GM12878 (cell line): Measurements from ENCODE around the gene TBXA2R. TPM values are rescaled to one million over a fixed set of nuclear protein-coding genes. Genes with fewer than 3 reads are reported as not detected.

ENCODE experiments used
- ATAC-seq: fragments of 200-7000 bp; cut with Tn5 transposase; 3 replicates; pipeline ENCODE4 v1.9.1; 2020; ENCODE audit warnings: mild to moderate bottlenecking, moderate library complexity
- BruUV-seq: library from RNA; stranded (reverse); fragments of 400-500 nt; replicated peaks from 2 replicates; lab custom pipeline; 2021; lab: Mats Ljungman, UMichigan
- CTCF ChIA-PET: fragments of 300-600 bp; sonication (Branson Sonifier 250); formaldehyde crosslinking; extraction: SDS; loops from one replicate; lab custom pipeline; 2021; ENCODE audit warnings: inconsistent platforms; lab: Yijun Ruan, JAX
- POLR2A ChIA-PET: fragments of 350-600 bp; formaldehyde crosslinking; extraction: SDS; loops from one replicate; lab custom pipeline; 2021; ENCODE audit warnings: inconsistent platforms; lab: Charles Lee
- RAD21 ChIA-PET: fragments of 300-600 bp; sonication (Branson Sonifier 250); formaldehyde crosslinking; loops from one replicate; lab custom pipeline; 2023; ENCODE audit warnings: antibody characterized with exemption; ENCODE audit not compliant: unreplicated experiment; lab: Charles Lee
- SMC1A ChIA-PET: fragments of 300-600 bp; sonication (Branson Sonifier 250); formaldehyde crosslinking; loops from one replicate; lab custom pipeline; 2023; ENCODE audit not compliant: unreplicated experiment, uncharacterized antibody; lab: Charles Lee
- DNase-seq: peaks from one replicate; pipeline ENCODE4 v3.0.0-alpha.2; 2011; ENCODE audit warnings: low read depth, low spot score
- FAIRE-seq: peaks from 3 replicates; lab custom pipeline; 2011; peaks lifted over from hg19 to GRCh38; lab: Jason Lieb, UNC
- H2AFZ ChIP-seq: 2 replicates; pipeline ENCODE4 v1.6.0; 2011; ENCODE audit warnings: low read depth, low read length, control low read depth; ENCODE audit not compliant: control insufficient read depth
- H3K27ac ChIP-seq: 2 replicates; pipeline ENCODE4 v1.5.1; 2011; ENCODE audit warnings: control low read depth; ENCODE audit not compliant: control insufficient read depth, insufficient read depth
- H3K27me3 ChIP-seq, 2 experiments: replicated peaks in 1 of 2; 2 replicates each; pipeline versions ENCODE4 v1.6.0 to v1.6.1; 2011; ENCODE audit warnings: low read length in 1 of 2; ENCODE audit not compliant: control insufficient read depth in 2 of 2, insufficient read depth in 2 of 2
- H3K36me3 ChIP-seq, 2 experiments: 2 replicates each; pipeline ENCODE4 v1.5.1; 2011; ENCODE audit warnings: low read length in 1 of 2; ENCODE audit not compliant: control insufficient read depth in 2 of 2, insufficient read depth in 2 of 2
- H3K4me1 ChIP-seq: 2 replicates; pipeline ENCODE4 v1.6.1; 2011; ENCODE audit warnings: mild to moderate bottlenecking, low read length, moderate library complexity, mixed read lengths; ENCODE audit not compliant: control insufficient read depth, insufficient read depth
- H3K4me2 ChIP-seq: 2 replicates; pipeline ENCODE4 v1.6.0; 2011; ENCODE audit warnings: control low read depth; ENCODE audit not compliant: control insufficient read depth, insufficient read depth
- H3K4me3 ChIP-seq: fragments of 200-600 bp; sonication (generic); 2 replicates; pipeline ENCODE4 v1.5.1; 2016
- H3K79me2 ChIP-seq: 2 replicates; pipeline ENCODE4 v1.6.0; 2011; ENCODE audit warnings: low read length; ENCODE audit not compliant: control insufficient read depth, insufficient read depth
- H3K9ac ChIP-seq: 2 replicates; pipeline ENCODE4 v1.8.0; 2011; ENCODE audit warnings: low read length, control low read depth, mixed read lengths; ENCODE audit not compliant: control insufficient read depth, insufficient read depth
- H3K9me3 ChIP-seq: replicated peaks from 3 replicates; pipeline ENCODE4 v1.5.1; 2011; ENCODE audit warnings: mild to moderate bottlenecking, low read length; ENCODE audit not compliant: control insufficient read depth, insufficient read depth
- H4K20me1 ChIP-seq: 2 replicates; pipeline ENCODE4 v1.6.0; 2011; ENCODE audit not compliant: control insufficient read depth, insufficient read depth
- CREB1 ChIP-seq: IDR thresholded peaks from 2 replicates; pipeline ENCODE4 v1.6.1; 2012; ENCODE audit warnings: low read depth, mild to moderate bottlenecking, inconsistent platforms
- FOXM1 ChIP-seq: IDR thresholded peaks from 2 replicates; pipeline ENCODE4 v1.6.1; 2012; ENCODE audit warnings: low read depth, mild to moderate bottlenecking, inconsistent platforms, low read length, moderate library complexity
- MYB ChIP-seq: fragments of 150-350 bp; IDR thresholded peaks from 2 replicates; pipeline ENCODE4 v1.6.1; 2014; ENCODE audit warnings: mild to moderate bottlenecking, low read depth, low read length, borderline replicate concordance
- SIN3A ChIP-seq: IDR thresholded peaks from 2 replicates; pipeline ENCODE4 v1.6.1; 2012; ENCODE audit warnings: low read depth, low read length, improper control_type of control experiment
- ZNF274 ChIP-seq: IDR thresholded peaks from one replicate; pipeline ENCODE4 v1.8.0; 2011; ENCODE audit not compliant: insufficient read length, insufficient read depth
- ZNF687 ChIP-seq: fragments of 450-650 bp; IDR thresholded peaks from 2 replicates; pipeline ENCODE4 v1.6.1; 2017; ENCODE audit warnings: mild to moderate bottlenecking, moderate library complexity
- WGBS: methylation state at CpG from one replicate; pipeline ENCODE4 v1.1.6; 2016; ENCODE audit warnings: low lambda C conversion rate; ENCODE audit not compliant: insufficient replicate concordance, insufficient coverage; ENCODE audit errors: missing lambda C conversion rate; 5-methylcytosine and 5-hydroxymethylcytosine counted together
- in situ Hi-C: fragments of 300-500 bp; cut with MboI; formaldehyde crosslinking; loops from 9 replicates; pipeline ENCODE4 v1.14.3; 2018; ENCODE audit warnings: mixed read lengths
- intact Hi-C: fragments of 100-400 bp; cut with micrococcal nuclease; formaldehyde crosslinking; loops from one replicate; pipeline ENCODE4 v1.14.2; 2022; ENCODE audit not compliant: unreplicated experiment
- polyA plus RNA-seq, 11 experiments: library from polyadenylated mRNA; depleted of rRNA in 4 of 11; unstranded in 6 of 11; stranded (reverse) in 5 of 11; fragments of >200 nt; fragmentation: Nextera tagmentation in 4 of 11; fragmentation: Illumina TruSeq in 1 of 11; extraction: Ambion mirVana in 4 of 11; extraction: Trizol in 1 of 11; gene quantifications; 1 replicate in 1 of 11; 2 replicates in 10 of 11; pipeline versions ENCODE4 v1.2.1 to v1.2.3, GENCODE V29; 2011 to 2016; ENCODE audit warnings: inconsistent platforms in 2 of 11, missing spikeins in 2 of 11, low read depth in 1 of 11
- total RNA-seq, 4 experiments: library from RNA; depleted of rRNA in 3 of 4; stranded (reverse); fragments of >200 nt in 3 of 4; fragmentation: Illumina TruSeq in 1 of 4; extraction: Trizol in 1 of 4; gene quantifications; 2 replicates each; pipeline versions ENCODE4 v1.2.1 to v1.2.3, GENCODE V29; 2013 to 2021

The TBXA2R gene
- total and polyA plus RNA-seq, 10 of the 15 experiments (the other 5 are each of a cell fraction or from before 2014, with no cell fraction given): 0.03 TPM; not detected in 8

GRCh38 chr19:3549816-3550215, 56.9 kb downstream of the TBXA2R start (continued):
- no peak for TF ChIP-seq ZNF687
- TF ChIP-seq CREB1: no peak

- no TSS peak for BruUV-seq
- H3K9ac ChIP-seq: no peak overlapping the region
- H3K27ac ChIP-seq: no peak overlapping the region
- DNase-seq (no peak), ATAC-seq (no peak)
- H3K36me3 ChIP-seq: peaks cover 2 to 9% of the 10 kb centered on the region in 2 experiments; a peak in 3 of 4 replicates
- no peak overlapping the region for H2AFZ ChIP-seq
- H4K20me1 ChIP-seq: no peaks in the 10 kb centered on the region
- no peak overlapping the region for H3K4me2 ChIP-seq
- ChIA-PET POLR2A (interaction anchor here (0.6 to 1.1 kb wide), 2 partner anchors 8 to 111 kb away, joined by 3 to 4 read pairs; partner anchors contain the start of gene MFSD12), RAD21 (no interaction called here), SMC1A (no interaction called here)
- H3K27me3 ChIP-seq: no peaks in the 10 kb centered on the region
- intact Hi-C loops: loop anchor here (5.0 kb wide), 1 partner anchor 159 kb away; the partner anchor contains the start of gene TJP3
- peaks cover 8% of the 10 kb centered on the region for H3K79me2 ChIP-seq
- no peaks in the 10 kb centered on the region for H3K9me3 ChIP-seq
- no peak overlapping the region for H3K4me3 ChIP-seq
- H3K4me1 ChIP-seq: peaks cover 10% of the 10 kb centered on the region
- in situ Hi-C loops: no loop called here
- TF ChIP-seq ZNF274 (no peak), ZNF687 (no peak), SIN3A (no peak), MYB (no peak), FOXM1 (no peak)
- TF ChIP-seq, all 136 proteins: peak for 0
- FAIRE-seq: no peak
- WGBS: 81% methylated on average over 14 of the region's 14 CpGs
- CTCF ChIA-PET: interaction anchor here (0.6 to 1.3 kb wide), 2 partner anchors 10 to 620 kb away, joined by 3 read pairs; partner anchors contain the start of gene TEKTIP1
Measured at GRCh38 chr19:3548606-3549005, 58.1 kb downstream of the TBXA2R start.
